Activated CD8-positive, alpha-beta T cell treated with anti-CD3 and anti-CD28 coated beads for 36 hours (primary cell): Measurements from ENCODE around the gene MBP. TPM values are rescaled to one million over a fixed set of nuclear protein-coding genes. Genes with fewer than 3 reads are reported as not detected.

Experiments used
- ATAC-seq: fragments of 200-7000 bp; cut with Tn5 transposase; one replicate; pipeline ENCODE4 v1.10.0; 2021; ENCODE audit warnings: mild to moderate bottlenecking, moderate library complexity
- CTCF ChIA-PET: fragments of 350-600 bp; sonication (Branson Sonifier 250); formaldehyde crosslinking; loops from one replicate; lab custom pipeline; 2021; ENCODE audit warnings: antibody characterized with exemption; lab: Charles Lee
- POLR2A ChIA-PET: fragments of 350-600 bp; sonication (Branson Sonifier 250); formaldehyde crosslinking; loops from one replicate; lab custom pipeline; 2021; ENCODE audit warnings: antibody characterized with exemption; lab: Charles Lee
- DNase-seq: peaks from one replicate; pipeline ENCODE4 v3.0.0-alpha.2; 2020
- H3K27ac Mint-ChIP-seq: one replicate; pipeline ENCODE4 v1.8.0; 2021; ENCODE audit warnings: mild to moderate bottlenecking, mixed read lengths
- H3K27me3 Mint-ChIP-seq: one replicate; pipeline ENCODE4 v1.8.0; 2021; ENCODE audit warnings: mixed read lengths
- H3K36me3 Mint-ChIP-seq: one replicate; pipeline ENCODE4 v1.8.0; 2021; ENCODE audit warnings: low read depth, mixed read lengths
- H3K4me1 Mint-ChIP-seq: one replicate; pipeline ENCODE4 v1.8.0; 2021; ENCODE audit warnings: low read depth, mixed read lengths
- H3K4me3 Mint-ChIP-seq: one replicate; pipeline ENCODE4 v1.8.0; 2021; ENCODE audit warnings: mild to moderate bottlenecking, moderate library complexity, mixed read lengths
- H3K9me3 Mint-ChIP-seq: one replicate; pipeline ENCODE4 v1.8.0; 2021; ENCODE audit warnings: mixed read lengths
- intact Hi-C: fragments of 100-400 bp; cut with micrococcal nuclease; formaldehyde crosslinking; loops from one replicate; pipeline ENCODE4 v1.10.0; 2022
- total RNA-seq, 2 experiments: library from RNA; stranded (reverse); gene quantifications; one replicate each; pipeline ENCODE4 v1.2.3, GENCODE V29; 2021
- TF ChIP-seq, protein P1 (sequence below): fragments of 200-600 bp; IDR thresholded peaks from one replicate; pipeline ENCODE4 v1.8.0; 2022; ENCODE audit warnings: antibody characterized with exemption, mild to moderate bottlenecking

The MBP gene
- total RNA-seq, 2 experiments from 2014 or later = 39.9 to 41.5 TPM

DNA sequence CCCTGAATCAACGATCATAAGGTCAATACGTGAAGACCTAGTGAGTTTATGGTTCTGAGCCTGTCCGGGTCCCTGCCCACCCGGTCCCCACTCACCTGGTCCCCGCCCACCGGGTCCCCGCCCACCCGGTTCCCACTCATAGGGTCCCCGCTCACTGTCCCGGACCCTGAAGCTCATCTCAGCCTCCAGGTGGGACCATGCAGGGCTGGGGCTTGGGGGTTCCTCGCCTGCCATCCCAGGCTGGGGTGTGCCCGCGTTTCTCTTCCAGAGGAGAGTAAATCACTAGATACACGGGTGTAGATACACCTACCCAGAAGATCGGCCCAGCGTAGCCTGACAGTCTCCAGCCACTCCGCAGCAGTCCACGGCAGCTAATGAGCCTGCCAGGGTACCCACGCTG lies 131.5 kb downstream of the MBP start:
- ATAC-seq (no peak), DNase-seq (no peak)
- intact Hi-C loops = loop anchor here (2.0 to 5.0 kb wide), 2 partner anchors 51 to 212 kb away; no protein-coding TSS in a partner anchor
- Mint-ChIP-seq H3K36me3 (no peaks in the 10 kb centered on the region), H3K27me3 (no peaks in the 10 kb centered on the region), H3K9me3 (no peaks in the 10 kb centered on the region), H3K4me3 (no peak overlapping the region), H3K27ac (no peak overlapping the region), H3K4me1 (peaks cover 22% of the 10 kb centered on the region)
- POLR2A ChIA-PET = interaction anchor here (1.6 kb wide), 1 partner anchor 14 kb away, joined by 3 read pairs; no protein-coding TSS in a partner anchor
- CTCF ChIA-PET = interaction anchor here (0.7 to 3.8 kb wide), 40 partner anchors 9 to 422 kb away, joined by 3 to 65 read pairs (median 5); partner anchors contain the start of gene GALR1
- TF ChIP-seq, protein P1, sequence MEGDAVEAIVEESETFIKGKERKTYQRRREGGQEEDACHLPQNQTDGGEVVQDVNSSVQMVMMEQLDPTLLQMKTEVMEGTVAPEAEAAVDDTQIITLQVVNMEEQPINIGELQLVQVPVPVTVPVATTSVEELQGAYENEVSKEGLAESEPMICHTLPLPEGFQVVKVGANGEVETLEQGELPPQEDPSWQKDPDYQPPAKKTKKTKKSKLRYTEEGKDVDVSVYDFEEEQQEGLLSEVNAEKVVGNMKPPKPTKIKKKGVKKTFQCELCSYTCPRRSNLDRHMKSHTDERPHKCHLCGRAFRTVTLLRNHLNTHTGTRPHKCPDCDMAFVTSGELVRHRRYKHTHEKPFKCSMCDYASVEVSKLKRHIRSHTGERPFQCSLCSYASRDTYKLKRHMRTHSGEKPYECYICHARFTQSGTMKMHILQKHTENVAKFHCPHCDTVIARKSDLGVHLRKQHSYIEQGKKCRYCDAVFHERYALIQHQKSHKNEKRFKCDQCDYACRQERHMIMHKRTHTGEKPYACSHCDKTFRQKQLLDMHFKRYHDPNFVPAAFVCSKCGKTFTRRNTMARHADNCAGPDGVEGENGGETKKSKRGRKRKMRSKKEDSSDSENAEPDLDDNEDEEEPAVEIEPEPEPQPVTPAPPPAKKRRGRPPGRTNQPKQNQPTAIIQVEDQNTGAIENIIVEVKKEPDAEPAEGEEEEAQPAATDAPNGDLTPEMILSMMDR = no peak

DNA sequence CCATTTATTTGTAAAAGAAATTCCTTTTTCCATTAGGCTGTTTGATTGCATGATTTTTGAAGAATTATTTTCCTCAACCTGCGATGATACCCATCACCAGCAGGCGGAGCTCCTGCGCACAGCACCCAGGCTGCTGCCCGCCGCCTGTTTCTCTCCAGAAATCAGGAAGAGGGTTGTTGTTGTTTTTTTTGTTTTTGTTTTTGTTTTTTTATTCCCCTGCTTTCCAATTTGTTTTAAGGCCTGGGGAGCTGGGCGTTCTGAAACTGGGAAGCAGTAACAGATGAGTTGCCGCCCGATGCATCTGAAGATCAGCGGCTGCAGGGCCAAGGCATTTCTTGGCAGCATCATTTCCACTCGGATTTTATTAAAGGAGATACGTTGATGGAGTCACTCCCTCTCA lies 132.1 kb downstream of the MBP start:
- ATAC-seq (peak; percentile 61), DNase-seq (peak; percentile 49)
- Mint-ChIP-seq H3K27ac (no peak overlapping the region), H3K36me3 (no peaks in the 10 kb centered on the region), H3K27me3 (no peaks in the 10 kb centered on the region), H3K4me3 (no peak overlapping the region), H3K4me1 (peaks cover 19% of the 10 kb centered on the region), H3K9me3 (no peaks in the 10 kb centered on the region)
- CTCF ChIA-PET = interaction anchor here (0.6 to 3.8 kb wide), 64 partner anchors 9 to 802 kb away, joined by 3 to 65 read pairs (median 4); partner anchors contain the start of genes GALR1 and MBP
- POLR2A ChIA-PET = interaction anchor here (0.8 to 1.6 kb wide), 2 partner anchors 14 to 52 kb away, joined by 3 read pairs; no protein-coding TSS in a partner anchor
- TF ChIP-seq, protein P1 = peak; percentile 99
- intact Hi-C loops = loop anchor here (2.0 to 5.0 kb wide), 2 partner anchors 52 to 212 kb away; no protein-coding TSS in a partner anchor

DNA sequence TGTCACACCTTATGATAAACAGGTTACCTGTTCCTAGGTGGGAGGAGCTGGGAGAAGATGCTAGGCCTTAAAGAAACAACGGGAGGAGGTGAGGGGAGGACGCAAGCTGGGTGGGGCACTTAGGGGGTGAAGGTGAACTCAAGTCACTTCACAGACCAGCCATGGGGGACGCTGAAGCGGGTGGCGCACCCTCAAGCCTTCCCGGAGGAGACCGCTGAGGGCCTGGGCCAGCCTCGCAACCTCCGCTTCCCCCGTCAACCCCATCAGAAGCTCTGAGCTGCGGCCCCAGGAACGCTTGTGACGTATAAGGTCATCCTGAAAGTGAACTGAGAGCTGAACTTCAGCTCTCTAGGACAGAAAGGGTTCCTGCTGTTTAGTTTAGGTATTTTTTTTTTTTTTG lies 133.5 kb downstream of the MBP start:
- ATAC-seq (no peak), DNase-seq (no peak)
- intact Hi-C loops = loop anchor here (10.0 kb wide), 1 partner anchor 656 kb away; no protein-coding TSS in a partner anchor
- Mint-ChIP-seq H3K4me3 (no peak overlapping the region), H3K36me3 (no peaks in the 10 kb centered on the region), H3K4me1 (peaks cover 5% of the 10 kb centered on the region), H3K9me3 (no peaks in the 10 kb centered on the region), H3K27ac (no peak overlapping the region), H3K27me3 (no peaks in the 10 kb centered on the region)
- TF ChIP-seq, protein P1 = no peak
- ChIA-PET CTCF (interaction anchor here (1.2 to 3.8 kb wide), 6 partner anchors 13 to 649 kb away, joined by 3 to 65 read pairs (median 24); no protein-coding TSS in a partner anchor), POLR2A (interaction anchor here (0.6 kb wide), 1 partner anchor 139 kb away, joined by 3 read pairs; no protein-coding TSS in a partner anchor)

DNA sequence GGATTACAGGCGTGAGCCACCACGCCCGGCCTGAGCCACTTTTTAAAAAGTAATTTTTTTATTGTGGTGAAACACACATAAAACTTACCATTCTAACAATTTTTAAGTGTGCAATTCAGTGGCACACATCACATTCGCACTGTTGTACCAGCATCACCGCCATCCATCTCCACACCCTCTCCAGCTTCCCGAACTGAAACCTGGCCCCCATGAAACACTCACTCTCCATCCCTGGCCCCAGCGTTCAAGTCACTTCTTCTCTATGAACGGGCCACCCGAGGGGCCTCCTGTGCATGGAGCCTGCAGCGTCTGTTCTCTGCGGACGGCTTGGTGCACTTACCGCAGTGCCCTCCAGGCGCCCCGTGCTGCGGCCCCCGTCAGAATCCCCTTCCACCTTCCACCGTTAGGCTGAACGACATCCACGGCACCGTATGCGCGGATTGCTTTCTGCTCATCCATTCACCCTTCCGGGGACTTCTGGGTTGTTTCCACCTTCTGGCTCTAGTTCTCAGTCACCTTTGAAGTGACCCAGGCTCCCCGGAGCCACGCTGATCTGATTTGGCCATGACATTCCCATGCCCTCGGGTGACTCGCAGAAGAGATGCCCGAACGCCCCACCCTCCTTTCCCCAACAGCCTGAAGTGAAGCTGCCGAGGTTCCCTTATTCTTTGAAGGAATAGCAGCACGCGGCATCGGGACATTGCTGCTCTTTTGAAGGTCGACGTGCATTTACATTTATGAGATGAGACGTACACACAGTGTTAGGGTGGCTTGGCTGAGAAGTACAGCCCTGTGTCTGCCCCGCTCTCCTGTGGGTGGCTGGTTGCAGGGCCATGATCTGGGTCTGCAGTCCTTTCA lies 134.4 kb downstream of the MBP start:
- H3K9me3 Mint-ChIP-seq = no peaks in the 10 kb centered on the region
- H3K4me3 Mint-ChIP-seq = no peak overlapping the region
- no peak overlapping the region for H3K27ac Mint-ChIP-seq
- no peaks in the 10 kb centered on the region for H3K36me3 Mint-ChIP-seq
- TF ChIP-seq, protein P1 = no peak
- H3K4me1 Mint-ChIP-seq = peaks cover 4% of the 10 kb centered on the region
- ChIA-PET POLR2A (interaction anchor here (1.9 kb wide), 1 partner anchor 12 kb away, joined by 4 read pairs; no protein-coding TSS in a partner anchor), CTCF (interaction anchor here (2.1 to 4.0 kb wide), 3 partner anchors 14 to 195 kb away, joined by 11 to 51 read pairs (median 30); no protein-coding TSS in a partner anchor)
- no peaks in the 10 kb centered on the region for H3K27me3 Mint-ChIP-seq
- intact Hi-C loops = loop anchor here (10.0 kb wide), 1 partner anchor 657 kb away; no protein-coding TSS in a partner anchor
- ATAC-seq = no peak
- no peak for DNase-seq
